HepG2 (cell line): ENCODE data around the gene RNGTT. TPM values are rescaled to one million over a fixed set of nuclear protein-coding genes. Genes with fewer than 3 reads are reported as not detected.
A peak's percentile ranks its signal among the peaks of the same experiment; 100 is the strongest.

Experiments
- ELF4 ChIP-seq: sonication (generic); formaldehyde crosslinking; IDR thresholded peaks from 2 replicates; pipeline ENCODE4 v1.5.0; 2020; ENCODE audit warnings: missing genetic modification reagents, mild to moderate bottlenecking, moderate library complexity, borderline replicate concordance
- FOXA1 ChIP-seq, 2 experiments: fragments of 450-650 bp in 1 of 2; sonication (generic) in 1 of 2; formaldehyde crosslinking in 1 of 2; IDR thresholded peaks; 2 replicates each; pipeline versions ENCODE4 v1.4.0 to v1.6.1; 2016 to 2020; ENCODE audit warnings: missing genetic modification reagents in 1 of 2
- FOXO1 ChIP-seq: sonication (generic); formaldehyde crosslinking; IDR thresholded peaks from 2 replicates; pipeline ENCODE4 v1.4.0; 2020; ENCODE audit warnings: missing genetic modification reagents
- GATAD1 ChIP-seq: IDR thresholded peaks from 2 replicates; pipeline ENCODE4 v1.6.1; 2016; ENCODE audit warnings: missing genetic modification reagents, missing compliant biosample characterization
- GPBP1L1 ChIP-seq: sonication (generic); formaldehyde crosslinking; IDR thresholded peaks from 2 replicates; pipeline ENCODE4 v1.5.0; 2020; ENCODE audit warnings: mild to moderate bottlenecking, missing genetic modification reagents
- HCFC1 ChIP-seq: fragments of 150-350 bp; IDR thresholded peaks from 2 replicates; pipeline ENCODE4 v1.6.1; 2014; ENCODE audit warnings: low read depth, low read length
- HIVEP1 ChIP-seq: sonication (generic); formaldehyde crosslinking; IDR thresholded peaks from 2 replicates; pipeline ENCODE4 v1.4.0; 2020; ENCODE audit warnings: mild to moderate bottlenecking, missing genetic modification reagents
- KDM1A ChIP-seq: IDR thresholded peaks from 2 replicates; pipeline ENCODE4 v1.6.1; 2016; ENCODE audit warnings: missing compliant biosample characterization
- LCORL ChIP-seq, 2 experiments: fragments of 450-650 bp in 1 of 2; sonication (generic) in 1 of 2; formaldehyde crosslinking in 1 of 2; IDR thresholded peaks; 2 replicates each; pipeline versions ENCODE4 v1.5.0 to v1.6.1; 2017 to 2020; ENCODE audit warnings: antibody characterized with exemption in 1 of 2, missing genetic modification reagents in 1 of 2
- POGZ ChIP-seq: sonication (generic); formaldehyde crosslinking; IDR thresholded peaks from 2 replicates; pipeline ENCODE4 v1.4.0; 2020; ENCODE audit warnings: mild to moderate bottlenecking, missing genetic modification reagents
- RFXAP ChIP-seq: sonication (generic); formaldehyde crosslinking; IDR thresholded peaks from 2 replicates; pipeline ENCODE4 v1.4.0; 2020; ENCODE audit warnings: missing genetic modification reagents, borderline replicate concordance
- TFAP4 ChIP-seq: sonication (generic); IDR thresholded peaks from 2 replicates; pipeline ENCODE4 v1.6.1; 2016; ENCODE audit warnings: low read depth, borderline replicate concordance
- ZBTB34 ChIP-seq: sonication (generic); formaldehyde crosslinking; IDR thresholded peaks from 2 replicates; pipeline ENCODE4 v1.8.0; 2022; ENCODE audit warnings: mild to moderate bottlenecking, missing genetic modification reagents
- ZNF292 ChIP-seq: sonication (generic); formaldehyde crosslinking; IDR thresholded peaks from 2 replicates; pipeline ENCODE4 v1.8.1; 2022; ENCODE audit warnings: mild to moderate bottlenecking, low read depth, missing genetic modification reagents, borderline replicate concordance
- ZNF407 ChIP-seq: sonication (generic); formaldehyde crosslinking; IDR thresholded peaks from one replicate; pipeline ENCODE4 v1.5.1; 2020; ENCODE audit warnings: mild to moderate bottlenecking, missing genetic modification reagents; ENCODE audit errors: not compliant biosample characterization
- ZNF44 ChIP-seq: sonication (generic); formaldehyde crosslinking; IDR thresholded peaks from 2 replicates; pipeline ENCODE4 v1.5.1; 2020; ENCODE audit warnings: mild to moderate bottlenecking, missing genetic modification reagents
- ZNF530 ChIP-seq: sonication (generic); formaldehyde crosslinking; IDR thresholded peaks from 2 replicates; pipeline ENCODE4 v1.5.0; 2020; ENCODE audit warnings: low read depth, mild to moderate bottlenecking, missing genetic modification reagents
- polyA plus RNA-seq, 8 experiments: library from polyadenylated mRNA; depleted of rRNA in 3 of 8; stranded (reverse) in 7 of 8; unstranded in 1 of 8; fragments of >200 nt; fragmentation: Illumina TruSeq in 4 of 8; extraction: Trizol in 4 of 8; gene quantifications; 2 replicates each; pipeline versions ENCODE4 v1.2.1 to v1.2.3, GENCODE V29; 2011 to 2016; ENCODE audit warnings: low read depth in 4 of 8, missing spikeins in 1 of 8, mixed read lengths in 1 of 8; ENCODE audit not compliant: insufficient read depth in 1 of 8
- total RNA-seq, 5 experiments: library from RNA; depleted of rRNA; stranded (reverse); fragments of >200 nt; fragmentation: Illumina TruSeq; extraction: Trizol; gene quantifications; 2 replicates each; pipeline ENCODE4 v1.2.3, GENCODE V29; 2016; ENCODE audit warnings: low read depth in 1 of 5

RNGTT gene
- total and polyA plus RNA-seq, 2 of the 13 experiments (the other 11 are each of a cell fraction or from before 2014, with no cell fraction given) = 6.0 to 22.6 TPM

GRCh38 chr6:88709819-88710246 lies 253.6 kb downstream of the RNGTT start (continued):
- TF ChIP-seq ZNF407 (CRISPR knock-in tag) (no peak), FOXO1 (CRISPR knock-in tag) (peak; percentile 79), HCFC1 (no peak), RFXAP (CRISPR knock-in tag) (no peak), HIVEP1 (CRISPR knock-in tag) (no peak), LCORL (IDR thresholded peaks at IDR 0.05) (no peak), LCORL (CRISPR knock-in tag; IDR thresholded peaks at IDR 0.05) (no peak; the same call in 1 of the 2 replicates), KDM1A (CRISPR knock-in tag) (peak; percentile 73; the same call in 1 of the 2 replicates), ZNF292 (CRISPR knock-in tag) (no peak), ELF4 (CRISPR knock-in tag) (no peak), ZNF530 (no peak), TFAP4 (no peak), ZNF44 (no peak), ZBTB34 (CRISPR knock-in tag) (no peak), POGZ (CRISPR knock-in tag) (peak; percentile 99), FOXA1 (IDR thresholded peaks at IDR 0.05) (peak; percentile 74; the same call in 1 of the 2 replicates), FOXA1 (CRISPR knock-in tag; IDR thresholded peaks at IDR 0.05) (peak; percentile 85), GATAD1 (CRISPR knock-in tag) (0 out of 2 replicates have a peak, but pooled peaks have one; percentile 55), GPBP1L1 (CRISPR knock-in tag) (no peak)
